PC-9 (cell line): ENCODE data around the gene NLN.

Experiments
- EZH2 ChIP-seq: fragments of 200-600 bp; sonication (generic); IDR thresholded peaks from 2 replicates; pipeline ENCODE4 v1.8.0; 2017; ENCODE audit warnings: antibody characterized with exemption, low read depth
- TF ChIP-seq, protein P1 (sequence below): fragments of 200-600 bp; sonication (generic); conservative IDR thresholded peaks from 2 replicates; pipeline ENCODE4 v1.6.1; 2017; ENCODE audit warnings: mixed run types, antibody characterized with exemption, mild to moderate bottlenecking, moderate library complexity

DNA sequence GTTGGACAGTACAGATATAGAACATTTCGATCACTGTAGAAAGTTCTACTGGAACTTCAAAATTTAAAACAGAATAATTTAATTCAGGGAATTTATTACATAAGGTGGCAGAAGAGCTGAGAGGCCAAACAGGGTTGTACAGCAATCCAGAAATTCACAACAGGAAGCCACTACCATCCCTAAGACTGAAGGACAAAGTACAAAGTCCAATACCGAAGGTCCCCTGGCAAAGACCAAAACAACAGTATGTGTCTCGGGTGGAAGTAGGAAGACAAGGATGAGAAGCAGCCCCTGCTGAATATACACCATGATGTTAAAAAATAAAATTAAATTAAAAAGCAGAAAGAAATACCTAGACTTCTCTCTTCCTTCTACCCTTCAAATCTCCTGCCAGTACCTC is 20.0 kb upstream of the NLN start:
- TF ChIP-seq, protein P1, sequence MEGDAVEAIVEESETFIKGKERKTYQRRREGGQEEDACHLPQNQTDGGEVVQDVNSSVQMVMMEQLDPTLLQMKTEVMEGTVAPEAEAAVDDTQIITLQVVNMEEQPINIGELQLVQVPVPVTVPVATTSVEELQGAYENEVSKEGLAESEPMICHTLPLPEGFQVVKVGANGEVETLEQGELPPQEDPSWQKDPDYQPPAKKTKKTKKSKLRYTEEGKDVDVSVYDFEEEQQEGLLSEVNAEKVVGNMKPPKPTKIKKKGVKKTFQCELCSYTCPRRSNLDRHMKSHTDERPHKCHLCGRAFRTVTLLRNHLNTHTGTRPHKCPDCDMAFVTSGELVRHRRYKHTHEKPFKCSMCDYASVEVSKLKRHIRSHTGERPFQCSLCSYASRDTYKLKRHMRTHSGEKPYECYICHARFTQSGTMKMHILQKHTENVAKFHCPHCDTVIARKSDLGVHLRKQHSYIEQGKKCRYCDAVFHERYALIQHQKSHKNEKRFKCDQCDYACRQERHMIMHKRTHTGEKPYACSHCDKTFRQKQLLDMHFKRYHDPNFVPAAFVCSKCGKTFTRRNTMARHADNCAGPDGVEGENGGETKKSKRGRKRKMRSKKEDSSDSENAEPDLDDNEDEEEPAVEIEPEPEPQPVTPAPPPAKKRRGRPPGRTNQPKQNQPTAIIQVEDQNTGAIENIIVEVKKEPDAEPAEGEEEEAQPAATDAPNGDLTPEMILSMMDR: no peak
- no peak for TF ChIP-seq EZH2
